Superior temporal gyrus (tissue), 1 donor: ENCODE data around the gene IGSF3.
"Not testable (repeated sequence)": the region's sequence is repeated elsewhere in the genome, so short reads cannot be mapped to it uniquely, and the experiment has no call there.

Experiments used
- DNase-seq: peaks from one replicate; pipeline ENCODE4 v3.0.0-alpha.2; 2016; ENCODE audit errors: extremely low spot score

The IGSF3 gene

GRCh38 chr1:116631996-116632925 lies 35.3 kb downstream of the IGSF3 start:
- not testable (repeated sequence) for DNase-seq

DNA sequence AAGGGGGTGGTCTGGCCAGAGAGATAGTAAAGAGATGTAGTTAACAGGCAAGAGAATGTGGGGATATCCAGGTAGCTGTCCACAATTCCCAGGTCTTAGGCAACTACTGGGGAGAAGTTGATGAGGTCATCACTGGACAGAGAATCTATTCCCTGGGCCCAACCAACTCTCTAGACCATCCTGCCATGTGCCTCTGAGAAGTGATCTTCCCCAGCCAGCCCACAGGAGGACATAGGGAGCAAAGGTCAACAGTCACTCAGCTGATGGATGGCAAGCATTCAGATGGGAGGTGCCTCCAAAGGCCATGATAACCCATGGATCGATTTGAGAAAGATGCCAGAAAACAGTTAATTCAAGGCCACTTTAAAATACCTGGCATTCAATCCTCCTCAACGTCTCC lies 36.0 kb downstream of the IGSF3 start:
- not testable (repeated sequence) for DNase-seq

DNA sequence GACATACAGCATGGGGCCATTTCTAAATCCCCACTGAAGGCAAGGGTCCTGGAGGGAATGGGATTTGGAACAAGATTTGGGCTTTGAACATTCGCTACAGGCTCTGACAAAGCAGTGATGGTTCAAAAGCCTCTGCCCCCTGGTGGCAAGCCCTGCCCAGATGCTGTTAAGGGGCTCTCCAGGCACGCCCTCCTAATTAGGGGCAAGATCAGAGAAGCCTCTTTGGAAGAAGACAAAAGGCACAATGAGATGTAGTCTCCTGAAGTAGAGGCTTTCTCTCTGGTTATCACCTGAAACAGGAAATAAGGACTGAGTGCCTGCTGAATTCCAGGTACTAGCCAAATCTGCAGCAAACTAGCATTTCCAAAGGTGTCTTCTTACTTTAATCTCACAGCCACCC lies 37.5 kb downstream of the IGSF3 start:
- DNase-seq: not testable (repeated sequence)

- not testable (repeated sequence) for DNase-seq
These were observed 38.1 kb downstream of the IGSF3 start for GRCh38 chr1:116629441-116629840.

- DNase-seq: no peak
These were observed 39.1 kb downstream of the IGSF3 start for GRCh38 chr1:116628448-116628847.

DNA sequence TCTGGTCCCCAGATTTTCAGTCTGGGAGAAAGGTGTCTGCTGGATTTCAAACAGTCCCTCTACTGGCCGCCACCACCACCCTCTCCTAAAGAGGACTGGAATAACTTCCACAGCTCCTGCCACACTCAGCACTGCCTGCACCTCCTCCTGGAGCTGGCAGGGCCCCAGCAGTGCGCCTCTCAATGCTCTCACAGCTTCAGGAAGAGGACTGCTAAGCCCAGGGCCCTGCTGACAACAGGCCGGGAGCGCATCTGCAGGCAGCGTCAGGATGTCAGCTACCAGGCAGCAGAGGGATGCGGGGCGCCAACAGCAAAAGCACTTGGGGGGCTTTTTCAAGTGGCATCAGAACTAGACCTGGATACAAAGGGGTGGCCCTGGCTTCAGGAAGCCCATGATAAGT lies 40.2 kb downstream of the IGSF3 start:
- peak; percentile 44 for DNase-seq

GRCh38 chr1:116626915-116627314 lies 40.6 kb downstream of the IGSF3 start:
- DNase-seq: not testable (repeated sequence)

GRCh38 chr1:116625155-116625554 lies 42.4 kb downstream of the IGSF3 start:
- DNase-seq: not testable (repeated sequence)

DNA sequence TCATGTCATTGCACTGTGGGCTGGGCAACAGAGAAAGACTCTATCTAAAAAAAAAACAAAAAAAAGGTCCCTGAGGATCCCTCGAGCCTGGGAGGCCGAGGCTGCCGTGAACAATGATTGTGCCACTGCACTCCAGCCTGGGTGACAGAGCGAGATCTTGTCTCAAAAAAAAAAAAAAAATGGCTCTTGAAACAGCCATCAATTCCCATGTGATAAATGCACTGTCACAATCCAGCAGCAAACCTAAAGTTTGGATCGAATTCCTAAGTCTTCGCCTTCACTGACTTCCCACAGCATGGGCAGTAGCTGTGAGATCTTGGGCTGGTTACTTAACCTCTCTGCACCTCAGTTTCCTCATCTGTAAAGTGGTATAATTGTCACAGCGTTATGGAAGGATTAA lies 43.5 kb downstream of the IGSF3 start:
- no peak for DNase-seq

DNA sequence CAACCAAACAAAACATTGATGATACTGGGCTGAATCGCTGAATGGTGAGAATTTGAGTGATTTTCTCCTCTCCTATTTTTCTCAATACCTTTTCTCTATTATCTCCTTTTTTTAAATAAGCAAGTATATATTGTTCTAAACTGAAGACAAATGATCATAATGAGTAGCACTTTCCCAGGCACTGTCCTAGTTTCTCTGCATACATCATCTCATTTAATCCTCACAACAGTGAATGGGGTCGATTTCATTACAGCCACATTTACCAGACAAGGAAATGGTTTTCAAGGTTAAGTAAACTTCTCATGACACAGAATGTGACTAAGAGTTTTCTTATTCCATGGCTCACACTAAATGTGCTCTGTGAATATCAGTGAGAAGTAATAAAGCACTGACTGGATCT lies 45.0 kb downstream of the IGSF3 start:
- DNase-seq: not testable (repeated sequence)

DNA sequence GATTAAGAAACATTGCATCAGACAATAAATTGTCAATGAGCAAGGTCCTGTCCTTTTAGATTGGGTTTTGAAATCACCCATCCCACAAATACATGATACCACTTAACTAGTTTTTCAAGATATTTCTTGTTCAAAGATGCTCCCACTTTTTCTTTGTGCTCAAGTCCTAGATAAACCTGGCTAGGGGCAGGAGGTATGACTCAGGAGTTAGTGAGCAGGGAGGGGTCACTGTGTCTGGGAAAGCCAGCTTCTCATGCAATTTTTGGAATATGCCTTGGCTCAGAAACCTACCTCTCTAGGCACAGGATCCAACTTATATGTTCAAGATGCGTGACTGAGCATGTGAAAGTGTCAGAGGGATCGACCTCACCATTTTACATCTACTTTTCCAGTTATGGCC lies 45.8 kb downstream of the IGSF3 start:
- not testable (repeated sequence) for DNase-seq

GRCh38 chr1:116620392-116620791 lies 47.1 kb downstream of the IGSF3 start:
- not testable (repeated sequence) for DNase-seq

GRCh38 chr1:116619106-116619505 lies 48.4 kb downstream of the IGSF3 start:
- DNase-seq: not testable (repeated sequence)

DNA sequence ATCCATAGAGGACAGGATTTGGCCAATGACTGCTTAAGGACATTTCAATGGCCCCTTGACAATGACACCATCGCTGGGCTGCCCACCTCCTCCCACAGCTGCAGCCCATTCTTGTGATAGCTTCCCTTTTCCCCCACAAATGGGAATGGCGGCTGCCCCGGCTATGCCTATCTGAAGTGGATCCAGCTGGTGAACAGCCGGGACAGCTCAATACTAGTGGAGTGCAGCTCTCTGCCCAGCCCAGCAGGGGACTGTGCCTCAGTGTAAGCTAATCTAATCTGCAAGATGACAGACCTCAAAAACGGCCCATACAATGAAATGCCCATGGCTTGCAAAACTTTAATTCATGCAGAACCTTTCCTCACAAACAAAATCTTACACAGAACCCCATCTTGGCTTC lies 49.7 kb downstream of the IGSF3 start:
- DNase-seq: not testable (repeated sequence)

DNA sequence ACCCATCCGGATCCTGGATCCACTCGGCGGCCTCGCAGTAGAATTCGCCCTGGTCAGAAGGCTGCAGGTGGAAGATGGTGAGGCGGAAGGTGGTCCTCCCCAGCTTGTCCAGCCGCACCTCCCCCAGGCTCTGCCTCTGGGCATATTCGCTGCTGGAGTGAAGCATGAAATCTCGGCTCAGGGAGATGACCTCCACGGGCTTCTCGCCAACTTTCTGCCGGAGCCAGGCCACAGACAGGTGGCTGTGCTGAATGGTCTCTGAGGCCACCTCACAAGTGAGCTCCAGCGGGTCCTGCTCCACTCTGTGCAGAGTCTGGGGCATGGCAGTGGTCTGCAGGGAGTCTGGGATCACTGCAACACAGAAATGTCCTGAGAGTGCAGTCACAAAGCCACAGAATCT lies 53.7 kb downstream of the IGSF3 start:
- DNase-seq: not testable (repeated sequence)

DNA sequence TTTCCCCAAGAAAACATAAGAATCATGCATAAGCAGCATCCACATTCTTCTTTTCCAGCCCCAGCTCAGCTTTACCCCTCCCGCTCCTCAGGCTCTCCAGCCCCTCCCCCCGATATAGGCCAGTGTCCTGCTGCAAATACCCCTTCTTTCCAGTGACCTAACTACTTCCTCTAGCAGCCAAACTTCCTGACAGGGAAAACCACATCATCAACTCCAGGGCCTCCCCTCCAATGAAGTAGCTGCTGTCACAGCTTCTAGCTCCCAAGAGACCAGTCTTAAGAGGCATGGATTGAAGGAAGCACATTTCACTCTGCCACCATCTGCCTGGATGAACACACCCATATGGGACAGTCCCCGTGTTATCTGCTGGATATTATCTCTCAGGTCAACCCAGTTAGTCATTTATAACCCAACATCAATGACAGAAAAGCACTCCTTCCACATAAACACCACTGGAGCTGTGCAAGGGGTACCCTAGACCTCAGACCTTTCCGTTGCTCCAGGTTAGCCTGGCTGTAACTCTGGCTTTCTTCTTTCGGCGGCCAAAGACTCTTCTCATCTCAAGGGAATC lies 57.6 kb downstream of the IGSF3 start:
- DNase-seq: not testable (repeated sequence)

DNA sequence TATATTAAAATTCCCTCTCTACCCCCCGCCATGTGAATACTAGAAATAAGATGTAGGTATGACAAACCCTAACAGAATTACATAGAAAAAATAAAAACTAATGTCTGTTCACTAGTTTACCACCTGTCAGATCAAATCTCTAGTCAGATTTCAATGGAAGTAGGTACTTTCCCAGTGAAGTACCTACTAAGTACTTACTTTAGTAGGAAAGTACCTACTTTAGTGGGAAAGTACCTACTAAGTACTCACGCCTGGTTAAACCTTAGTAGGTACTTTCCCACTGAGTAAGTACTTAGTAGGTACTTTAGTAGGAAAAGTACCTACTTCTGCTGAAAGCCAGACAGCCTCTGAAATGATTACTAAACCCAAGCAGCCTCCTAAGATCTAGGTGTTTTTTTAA lies 58.7 kb downstream of the IGSF3 start:
- DNase-seq: not testable (repeated sequence)

GRCh38 chr1:116608151-116608550 lies 59.4 kb downstream of the IGSF3 start:
- DNase-seq: not testable (repeated sequence)

- not testable (repeated sequence) for DNase-seq
These were observed 60.1 kb downstream of the IGSF3 start for GRCh38 chr1:116607463-116607862.

- not testable (repeated sequence) for DNase-seq
These were observed 61.5 kb downstream of the IGSF3 start for GRCh38 chr1:116606067-116606466.

DNA sequence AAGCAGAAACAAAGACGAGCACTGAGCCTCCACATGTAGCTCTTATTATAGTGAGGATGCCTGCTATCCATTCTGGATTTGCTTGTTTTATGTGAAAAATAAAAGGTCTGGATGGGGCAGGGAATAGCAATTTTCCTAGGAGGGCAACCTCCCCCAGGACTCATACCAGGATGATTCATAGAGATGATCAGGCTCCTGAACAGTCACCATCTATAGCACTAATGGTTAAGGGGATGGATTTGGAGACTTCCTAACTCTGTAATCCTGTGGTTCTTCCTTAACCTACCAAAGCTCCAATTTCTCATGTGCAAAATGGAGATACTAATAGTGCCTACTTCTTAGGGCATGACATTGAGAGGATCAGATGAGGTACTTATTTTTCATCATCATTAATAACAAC lies 62.2 kb downstream of the IGSF3 start:
- DNase-seq: no peak

DNA sequence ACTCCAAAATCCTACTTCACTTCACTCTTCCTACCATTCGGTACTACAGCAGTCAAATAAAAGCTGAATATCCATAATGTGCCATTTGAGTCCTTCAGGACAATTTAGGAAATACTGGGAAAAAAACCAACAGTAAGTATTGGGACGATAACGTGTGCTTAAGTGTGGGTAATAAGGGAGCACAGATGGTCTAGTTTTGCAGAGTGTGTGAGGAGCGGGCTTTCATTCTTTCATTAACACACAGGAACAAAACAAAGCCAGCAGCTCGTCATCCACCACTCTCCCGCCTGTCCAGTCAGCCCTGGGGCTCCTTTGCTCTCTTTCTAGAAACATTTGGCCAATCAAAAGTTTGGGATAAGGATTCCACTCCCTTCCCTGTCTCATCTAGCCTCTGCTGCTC lies 63.1 kb downstream of the IGSF3 start:
- not testable (repeated sequence) for DNase-seq

DNA sequence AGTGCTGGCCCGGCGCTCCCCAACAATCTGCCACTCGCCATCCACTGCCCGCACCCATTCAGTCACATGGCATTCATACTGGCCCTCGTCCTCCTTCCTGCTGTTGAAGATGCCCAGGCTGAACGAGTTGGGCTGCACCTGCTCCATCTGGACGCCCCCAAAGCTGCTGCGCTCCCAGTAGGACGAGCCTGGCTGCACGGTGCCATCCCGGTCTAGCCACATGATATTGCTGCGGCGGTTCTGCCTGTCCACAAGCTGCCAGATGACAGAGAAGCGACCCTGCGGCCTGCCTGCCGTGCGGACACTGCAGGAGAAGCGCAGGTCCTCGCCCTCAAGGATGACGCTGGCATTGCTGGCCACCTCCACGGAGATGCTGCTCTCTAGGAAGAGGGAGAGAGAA lies 63.9 kb downstream of the IGSF3 start:
- DNase-seq: not testable (repeated sequence)
